GM19193 (cell line): ENCODE data around the gene LRIT2.

ENCODE experiments used
- POLR2A ChIP-seq: IDR thresholded peaks from 4 replicates; pipeline ENCODE4 v1.6.1; 2011; ENCODE audit not compliant: insufficient read depth, insufficient read length; ENCODE audit errors: extremely low read depth

LRIT2 gene

GRCh38 chr10:84248794-84249193 is 23.4 kb upstream of the LRIT2 start:
- TF ChIP-seq POLR2A = no peak

GRCh38 chr10:84247496-84247895 is 22.2 kb upstream of the LRIT2 start:
- no peak for TF ChIP-seq POLR2A

- TF ChIP-seq POLR2A = no peak
These were observed 19.4 kb upstream of the LRIT2 start, which contains the start of gene RGR for GRCh38 chr10:84244651-84245270. TSS of gene RGR (plus strand) at chr10:84245053. CDS start at chr10:84245091, 38 bp downstream.

DNA sequence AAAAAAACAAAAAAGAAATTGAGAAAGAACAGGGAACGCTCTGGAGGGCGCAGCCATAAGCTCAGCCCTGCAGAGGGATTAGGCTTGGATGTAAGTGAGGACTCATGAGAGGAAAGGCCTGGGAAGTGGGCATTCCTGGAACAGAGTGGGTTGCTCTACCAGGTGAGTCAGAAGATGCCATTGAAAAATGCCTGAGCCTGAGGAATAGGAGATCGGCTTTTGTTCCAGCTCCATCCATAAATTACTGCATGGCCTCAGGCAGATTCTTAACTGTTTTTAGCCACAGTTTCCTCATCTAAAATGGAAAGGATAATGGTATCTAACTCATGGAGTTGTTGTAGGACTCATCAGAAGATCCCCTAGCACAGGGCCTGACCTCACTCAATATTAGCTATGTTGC is 18.4 kb upstream of the LRIT2 start:
- no peak for TF ChIP-seq POLR2A

DNA sequence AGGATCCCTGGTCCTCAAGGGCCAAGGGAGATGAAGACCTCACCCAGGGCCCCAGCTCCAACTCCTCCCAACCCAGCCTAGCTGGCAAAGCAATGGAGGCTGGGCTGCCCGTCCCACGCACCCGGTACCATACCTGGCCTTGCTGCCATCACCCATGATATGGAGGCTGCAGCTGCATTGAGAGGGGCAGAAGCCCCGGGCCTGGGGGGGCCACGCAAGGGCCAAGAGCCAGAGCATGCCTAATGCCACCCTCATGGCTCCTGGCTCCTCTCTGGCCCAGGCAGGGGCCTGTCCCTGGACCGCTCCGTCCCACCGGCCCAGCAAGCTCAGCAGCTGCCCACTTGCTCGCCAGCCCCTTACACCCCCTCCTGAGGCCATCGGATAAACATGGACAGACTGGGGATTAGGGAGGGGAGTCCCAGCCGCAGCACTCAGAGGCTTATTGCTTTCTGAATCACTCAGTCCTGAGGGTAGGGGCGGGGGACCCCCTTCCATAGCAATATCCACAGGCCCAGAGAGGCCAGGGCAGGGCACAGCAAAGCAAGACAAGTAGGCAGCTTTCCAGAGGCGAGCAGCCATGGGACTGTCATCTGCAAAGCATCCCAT is 15.9 kb upstream of the LRIT2 start, which contains the start of gene LRIT1:
LRIT1 (minus strand) TSS at position 362 of the 606 bp plus-strand sequence; CDS start at position 255, 107 bp downstream.
- no peak for TF ChIP-seq POLR2A

DNA sequence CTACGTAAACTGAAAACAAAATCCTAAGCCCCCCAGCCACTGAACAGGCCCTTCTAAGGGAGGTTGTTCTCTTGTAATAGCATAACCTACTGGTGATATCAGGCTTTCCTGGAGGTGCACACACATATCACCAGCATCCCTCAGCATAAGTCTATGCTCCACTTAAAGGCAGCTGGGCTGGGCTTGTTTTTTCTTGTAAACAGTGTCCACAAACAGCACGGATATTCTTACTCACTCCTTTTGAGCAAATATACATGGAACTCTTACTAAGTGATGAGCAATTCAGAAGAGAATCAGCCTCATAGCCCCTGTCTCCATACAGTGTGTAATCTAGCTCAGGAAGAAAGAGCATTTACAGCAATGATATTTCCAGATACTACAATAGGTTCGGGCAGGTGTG is 13.6 kb upstream of the LRIT2 start:
- TF ChIP-seq POLR2A = no peak

DNA sequence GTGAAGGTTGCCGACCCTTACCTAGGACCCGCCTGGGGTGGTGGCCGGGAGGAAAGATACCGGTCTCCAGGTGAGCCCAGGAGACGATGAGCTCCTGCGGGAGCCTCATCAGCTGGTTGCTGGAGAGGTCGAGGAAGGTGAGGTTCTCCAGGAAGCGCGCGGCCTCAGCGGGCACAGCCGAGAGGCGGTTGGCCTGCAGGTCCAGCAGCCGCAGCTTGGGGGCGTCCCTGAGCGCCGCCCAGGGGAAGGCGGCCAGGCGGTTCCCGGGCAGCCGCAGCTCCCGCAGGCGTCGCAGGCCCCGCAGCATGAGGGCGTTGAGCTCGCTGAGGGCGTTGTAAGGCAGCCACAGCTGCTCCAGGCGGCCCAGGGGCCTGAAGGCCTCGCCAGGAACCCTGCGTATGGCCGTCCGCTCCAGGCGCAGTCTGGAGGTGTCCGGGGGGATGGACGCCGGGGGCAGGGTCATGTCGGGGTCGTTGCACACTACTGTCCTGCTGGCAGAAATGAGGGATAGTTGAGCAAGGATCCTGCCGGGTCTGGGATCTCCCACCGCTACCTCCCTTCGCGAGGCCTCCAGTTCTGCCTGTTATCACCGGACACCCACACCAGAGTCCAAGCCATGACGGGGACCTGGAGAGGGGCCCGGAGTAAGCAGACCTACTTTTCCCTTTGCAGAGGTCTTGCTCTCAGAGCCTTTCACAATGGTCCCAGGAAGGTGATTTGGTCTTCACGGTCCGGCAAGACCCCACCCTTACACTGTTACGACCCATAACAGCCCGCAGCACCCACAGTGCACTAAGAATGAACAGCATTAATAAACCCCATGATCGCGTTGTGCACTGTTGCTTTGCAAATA is 12.1 kb upstream of the LRIT2 start:
- TF ChIP-seq POLR2A = no peak

DNA sequence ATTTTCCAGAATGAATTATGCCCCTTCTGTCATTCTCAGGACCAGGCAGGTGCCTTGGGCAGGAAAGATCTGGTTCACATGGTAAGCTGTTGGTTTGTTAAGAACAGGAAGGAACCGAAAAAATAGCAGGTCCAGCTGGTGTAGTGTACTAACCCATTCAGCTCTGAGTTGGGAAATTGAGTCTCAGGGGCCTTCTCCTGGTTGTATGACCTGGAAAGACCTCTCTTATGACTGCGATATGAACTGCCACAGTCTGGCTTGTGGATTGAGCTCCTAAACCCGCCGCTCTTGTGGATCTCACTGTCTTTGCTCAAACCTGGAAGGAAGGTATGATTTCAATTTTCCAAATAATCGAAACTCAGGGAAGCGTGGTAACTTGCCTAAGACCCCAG is 11.5 kb upstream of the LRIT2 start:
- TF ChIP-seq POLR2A = no peak

DNA sequence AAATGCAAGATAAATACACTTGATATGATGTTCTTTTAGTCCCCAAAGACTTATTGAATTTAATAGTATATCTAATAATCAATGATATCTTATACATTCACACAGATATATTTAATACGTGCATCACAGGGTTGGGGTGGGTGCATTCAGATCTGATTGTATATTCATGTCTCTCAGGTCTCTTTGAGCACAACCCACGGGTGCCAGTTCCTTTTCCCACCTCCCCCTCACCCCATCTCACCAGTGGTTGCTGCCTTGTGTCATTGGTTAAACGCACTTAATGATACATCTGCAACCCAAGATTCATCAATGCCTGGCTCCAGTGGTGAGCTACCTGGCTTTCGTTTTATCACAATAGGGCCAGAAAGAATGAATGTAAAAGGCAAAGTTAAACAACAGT is 9.8 kb upstream of the LRIT2 start:
- TF ChIP-seq POLR2A = no peak

DNA sequence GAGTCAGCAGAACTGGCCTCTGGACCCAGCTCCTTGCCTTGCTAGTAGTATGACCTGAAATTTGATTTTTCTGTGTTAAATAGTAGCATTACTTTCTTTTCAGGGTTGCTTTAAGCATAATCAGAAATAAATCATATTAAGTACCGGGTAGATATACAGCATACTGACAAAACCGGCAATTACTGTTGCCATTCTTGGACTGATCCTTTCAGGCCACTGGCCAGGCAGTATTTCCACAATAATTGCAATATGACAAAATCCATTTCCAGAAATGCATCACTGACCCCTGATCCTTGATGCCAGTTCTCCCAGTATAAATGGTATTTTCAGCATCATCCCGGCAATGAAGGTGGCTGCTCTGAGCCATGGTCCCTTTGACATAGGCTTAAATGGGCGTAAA is 9.1 kb upstream of the LRIT2 start:
- TF ChIP-seq POLR2A = no peak

- no peak for TF ChIP-seq POLR2A
These were observed 8.6 kb upstream of the LRIT2 start for GRCh38 chr10:84233940-84234339.

DNA sequence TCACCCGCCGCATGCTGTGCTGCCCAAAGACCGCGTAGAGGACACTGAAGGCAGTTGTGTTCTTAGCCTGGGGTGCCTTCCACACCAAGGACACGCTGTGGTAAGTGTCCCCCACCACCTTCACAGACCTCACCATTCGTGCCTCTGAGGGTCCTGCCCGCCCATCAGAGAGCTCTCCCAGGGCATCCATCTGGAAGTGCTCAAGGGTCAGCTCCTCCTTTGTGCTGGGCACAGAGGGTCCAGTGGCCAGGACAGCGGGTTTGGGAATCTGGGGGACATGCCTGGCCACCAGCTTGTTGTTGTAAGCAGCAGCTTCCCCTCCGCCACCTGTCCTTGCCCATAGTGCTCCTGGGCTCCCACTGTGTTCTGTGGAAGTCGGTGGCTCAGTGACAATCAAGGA is 7.0 kb upstream of the LRIT2 start:
- no peak for TF ChIP-seq POLR2A

GRCh38 chr10:84230359-84230758 is 5.0 kb upstream of the LRIT2 start:
- no peak for TF ChIP-seq POLR2A

GRCh38 chr10:84227810-84228209 is 2.5 kb upstream of the LRIT2 start:
- TF ChIP-seq POLR2A = no peak

GRCh38 chr10:84226616-84227015 is 1.3 kb upstream of the LRIT2 start:
- no peak for TF ChIP-seq POLR2A

- no peak for TF ChIP-seq POLR2A
These were observed 824 bp downstream of the LRIT2 start for GRCh38 chr10:84224411-84225028.

- no peak for TF ChIP-seq POLR2A
These were observed 3.4 kb downstream of the LRIT2 start for GRCh38 chr10:84221916-84222315.
